OCI-LY1 (cell line): ENCODE data around the gene LRRC2.

Source experiments
- CTCF ChIP-seq: fragments of 200-600 bp; sonication (generic), shearing (Covaris generic); IDR thresholded peaks from 2 replicates; pipeline ENCODE4 v1.5.1; 2017; ENCODE audit warnings: mild to moderate bottlenecking, antibody characterized with exemption, low read length, moderate library complexity, mixed read lengths
- EZH2 ChIP-seq: fragments of 200-600 bp; sonication (generic), shearing (Covaris generic); IDR thresholded peaks from 2 replicates; pipeline ENCODE4 v1.8.0; 2017; ENCODE audit warnings: borderline replicate concordance, mixed run types, mild to moderate bottlenecking, antibody characterized with exemption, low read length, moderate library complexity, mixed read lengths

GRCh38 chr3:46509661-46510187 is 56.4 kb downstream of the LRRC2 start:
- TF ChIP-seq CTCF (no peak), EZH2 (no peak)
